Right lobe of liver (tissue), 4 donors: ENCODE data around the gene TSHZ1.

Experiments used
- POLR2A ChIP-seq: fragments of 450-650 bp; IDR thresholded peaks from one replicate; pipeline ENCODE4 v1.6.1; 2017; ENCODE audit warnings: antibody characterized with exemption, mild to moderate bottlenecking
- TF ChIP-seq, protein P1 (sequence below), 4 donors: fragments of 200-600 bp in 3 of 4; fragments of 450-650 bp in 1 of 4; IDR thresholded peaks; one replicate each; pipeline versions ENCODE4 v1.5.1 to v1.8.0; 2016 to 2022; ENCODE audit warnings: antibody characterized with exemption in 4 of 4, mild to moderate bottlenecking in 2 of 4
- donor health status: DM: no; HTN: no; CAD: no.
- donor health status: DM: no; HTN: no; CAD: no.
- donor health status: DM: no; HTN: yes; CAD: no.

DNA sequence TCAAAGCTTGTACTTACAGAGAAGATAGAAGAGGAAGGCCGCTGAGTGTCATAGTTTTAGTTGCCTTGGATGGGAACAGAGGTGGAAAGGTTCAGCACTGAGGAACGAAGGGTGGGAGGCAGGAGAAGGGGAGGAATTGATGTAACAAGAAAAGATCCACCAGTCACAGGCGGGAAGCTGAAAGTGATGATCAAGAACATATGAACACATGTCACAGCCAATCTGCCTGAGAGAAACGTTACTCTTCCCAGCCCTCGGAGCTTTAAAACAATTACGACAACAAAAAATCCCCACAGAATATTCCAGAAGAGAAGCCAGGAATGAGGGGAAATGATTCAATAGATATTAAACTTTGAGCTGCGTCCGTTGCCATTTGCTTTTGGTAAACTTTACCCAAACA, 87.1 kb downstream of the TSHZ1 start:
- TF ChIP-seq, protein P1, sequence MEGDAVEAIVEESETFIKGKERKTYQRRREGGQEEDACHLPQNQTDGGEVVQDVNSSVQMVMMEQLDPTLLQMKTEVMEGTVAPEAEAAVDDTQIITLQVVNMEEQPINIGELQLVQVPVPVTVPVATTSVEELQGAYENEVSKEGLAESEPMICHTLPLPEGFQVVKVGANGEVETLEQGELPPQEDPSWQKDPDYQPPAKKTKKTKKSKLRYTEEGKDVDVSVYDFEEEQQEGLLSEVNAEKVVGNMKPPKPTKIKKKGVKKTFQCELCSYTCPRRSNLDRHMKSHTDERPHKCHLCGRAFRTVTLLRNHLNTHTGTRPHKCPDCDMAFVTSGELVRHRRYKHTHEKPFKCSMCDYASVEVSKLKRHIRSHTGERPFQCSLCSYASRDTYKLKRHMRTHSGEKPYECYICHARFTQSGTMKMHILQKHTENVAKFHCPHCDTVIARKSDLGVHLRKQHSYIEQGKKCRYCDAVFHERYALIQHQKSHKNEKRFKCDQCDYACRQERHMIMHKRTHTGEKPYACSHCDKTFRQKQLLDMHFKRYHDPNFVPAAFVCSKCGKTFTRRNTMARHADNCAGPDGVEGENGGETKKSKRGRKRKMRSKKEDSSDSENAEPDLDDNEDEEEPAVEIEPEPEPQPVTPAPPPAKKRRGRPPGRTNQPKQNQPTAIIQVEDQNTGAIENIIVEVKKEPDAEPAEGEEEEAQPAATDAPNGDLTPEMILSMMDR (IDR thresholded peaks at IDR 0.05), result no peak
- no peak for TF ChIP-seq POLR2A
